Thyroid gland (tissue), 4 donors: ENCODE results near the gene SELENOT. TPM values are rescaled to one million over a fixed set of nuclear protein-coding genes. Genes with fewer than 3 reads are reported as not detected.

Experiments
- DNase-seq, 2 donors: peaks; one replicate each; pipeline ENCODE4 v3.0.0-alpha.2; 2019
- H3K27ac ChIP-seq, 3 donors: fragments of 200-600 bp; sonication (generic); 1 replicate in 2 of 3; 2 replicates in 1 of 3; pipeline ENCODE4 v1.5.1; 2016 to 2019; ENCODE audit warnings: mild to moderate bottlenecking in 1 of 3, moderate library complexity in 1 of 3
- H3K27me3 ChIP-seq: fragments of 200-600 bp; sonication (generic); one replicate; pipeline ENCODE4 v1.5.1; 2019
- H3K36me3 ChIP-seq, 2 donors: fragments of 200-600 bp; sonication (generic); one replicate each; pipeline ENCODE4 v1.5.1; 2016 to 2019
- H3K4me1 ChIP-seq, 2 donors: fragments of 200-600 bp; sonication (generic); one replicate each; pipeline ENCODE4 v1.5.1; 2017 to 2019
- H3K4me3 ChIP-seq, 3 donors: fragments of 200-600 bp; sonication (generic); replicated peaks in 1 of 3; 1 replicate in 2 of 3; 2 replicates in 1 of 3; pipeline ENCODE4 v1.5.1; 2016; ENCODE audit warnings: mild to moderate bottlenecking in 1 of 3
- H3K9me3 ChIP-seq: fragments of 200-600 bp; sonication (generic); one replicate; pipeline ENCODE4 v1.5.1; 2017
- CTCF ChIP-seq, 6 experiments: fragments of 200-600 bp in 3 of 6; fragments of 450-650 bp in 3 of 6; sonication (generic) in 3 of 6; IDR thresholded peaks; one replicate each; pipeline ENCODE4 v1.5.1; 2016 to 2019; ENCODE audit warnings: antibody characterized with exemption in 6 of 6, mild to moderate bottlenecking in 2 of 6, inconsistent platforms in 1 of 6, moderate library complexity in 1 of 6
- POLR2A ChIP-seq, 2 donors: fragments of 450-650 bp; IDR thresholded peaks; one replicate each; pipeline ENCODE4 v1.6.1; 2017; ENCODE audit warnings: antibody characterized with exemption in 2 of 2, mild to moderate bottlenecking in 2 of 2, moderate library complexity in 1 of 2
- WGBS, 2 donors: methylation state at CpG; one replicate each; pipeline ENCODE4 v1.1.5; 2017; 5-methylcytosine and 5-hydroxymethylcytosine counted together
- intact Hi-C: fragments of 100-400 bp; cut with DNase I; formaldehyde crosslinking; loops from one replicate; pipeline ENCODE4 v1.15.1; 2023
- total RNA-seq, 4 donors: library from RNA; depleted of rRNA; stranded (reverse); fragments of >200 nt; gene quantifications; one replicate each; pipeline ENCODE4 v1.2.3, GENCODE V29; 2016

Gene SELENOT
- total RNA-seq, 4 donors from 2014 or later: 98.8 to 168 (median 137) TPM

- H3K27ac ChIP-seq: no peak overlapping the region
- intact Hi-C loops: no loop called here
- H3K36me3 ChIP-seq: peaks cover 19 to 24% of the 10 kb centered on the region in 2 donors
- H3K4me1 ChIP-seq: no peaks in the 10 kb centered on the region
- no peak for TF ChIP-seq CTCF (IDR thresholded peaks at IDR 0.05)
- no peak for TF ChIP-seq POLR2A (IDR thresholded peaks at IDR 0.05)
- 97% methylated on average over 1 of the region's 1 CpG for WGBS, 2 donors
- H3K9me3 ChIP-seq: no peaks in the 10 kb centered on the region
- no peak overlapping the region for H3K4me3 ChIP-seq
- no peak for DNase-seq
- no peaks in the 10 kb centered on the region for H3K27me3 ChIP-seq
These were observed 35.8 kb upstream of the SELENOT start for GRCh38 chr3:150567328-150567727.

- intact Hi-C loops: no loop called here
- peaks cover 9 to 18% of the 10 kb centered on the region in 2 donors for H3K36me3 ChIP-seq
- no peak for DNase-seq
These were observed 25.3 kb upstream of the SELENOT start for GRCh38 chr3:150577855-150578254.

GRCh38 chr3:150581174-150581573, 21.9 kb upstream of the SELENOT start:
- H3K27ac ChIP-seq: no peak overlapping the region
- no peaks in the 10 kb centered on the region for H3K27me3 ChIP-seq
- intact Hi-C loops: no loop called here
- no peaks in the 10 kb centered on the region for H3K4me1 ChIP-seq
- DNase-seq: no peak
- H3K9me3 ChIP-seq: no peaks in the 10 kb centered on the region
- TF ChIP-seq POLR2A (IDR thresholded peaks at IDR 0.05): no peak
- no peak for TF ChIP-seq CTCF (IDR thresholded peaks at IDR 0.05)
- H3K4me3 ChIP-seq: no peak overlapping the region
- peaks cover 20 to 25% of the 10 kb centered on the region in 2 donors for H3K36me3 ChIP-seq

More at GRCh38 chr3:150577855-150578254, 25.3 kb upstream of the SELENOT start:
- no peak for TF ChIP-seq POLR2A (IDR thresholded peaks at IDR 0.05)
- TF ChIP-seq CTCF (IDR thresholded peaks at IDR 0.05): no peak
- WGBS, 2 donors: 81 to 83% methylated on average over 1 of the region's 1 CpG
- Histone ChIP-seq H3K27me3 (no peaks in the 10 kb centered on the region), H3K27ac (no peak overlapping the region), H3K4me1 (no peaks in the 10 kb centered on the region), H3K4me3 (no peak overlapping the region), H3K9me3 (no peaks in the 10 kb centered on the region)

GRCh38 chr3:150582620-150583019, 20.5 kb upstream of the SELENOT start:
- 84 to 89% methylated on average over 2 of the region's 2 CpGs for WGBS, 2 donors
- TF ChIP-seq CTCF (IDR thresholded peaks at IDR 0.05) (no peak), POLR2A (IDR thresholded peaks at IDR 0.05) (no peak)
- Histone ChIP-seq H3K27ac (no peak overlapping the region), H3K4me3 (no peak overlapping the region), H3K4me1 (no peaks in the 10 kb centered on the region), H3K9me3 (no peaks in the 10 kb centered on the region), H3K36me3 (peaks cover 17% of the 10 kb centered on the region in 2 donors), H3K27me3 (no peaks in the 10 kb centered on the region)
- intact Hi-C loops: no loop called here
- DNase-seq: no peak

GRCh38 chr3:150583028-150583427, 20.1 kb upstream of the SELENOT start:
- TF ChIP-seq POLR2A (IDR thresholded peaks at IDR 0.05): no peak
- TF ChIP-seq CTCF (IDR thresholded peaks at IDR 0.05): no peak
- no peaks in the 10 kb centered on the region for H3K9me3 ChIP-seq
- WGBS, 2 donors: 74 to 90% methylated on average over 1 of the region's 1 CpG
- H3K27ac ChIP-seq: no peak overlapping the region
- H3K4me3 ChIP-seq: no peak overlapping the region
- DNase-seq: no peak
- intact Hi-C loops: no loop called here
- H3K36me3 ChIP-seq: peaks cover 17% of the 10 kb centered on the region in 2 donors
- H3K27me3 ChIP-seq: no peaks in the 10 kb centered on the region
- H3K4me1 ChIP-seq: no peaks in the 10 kb centered on the region
